Measurements from ENCODE around the gene SUGCT.

DNA sequence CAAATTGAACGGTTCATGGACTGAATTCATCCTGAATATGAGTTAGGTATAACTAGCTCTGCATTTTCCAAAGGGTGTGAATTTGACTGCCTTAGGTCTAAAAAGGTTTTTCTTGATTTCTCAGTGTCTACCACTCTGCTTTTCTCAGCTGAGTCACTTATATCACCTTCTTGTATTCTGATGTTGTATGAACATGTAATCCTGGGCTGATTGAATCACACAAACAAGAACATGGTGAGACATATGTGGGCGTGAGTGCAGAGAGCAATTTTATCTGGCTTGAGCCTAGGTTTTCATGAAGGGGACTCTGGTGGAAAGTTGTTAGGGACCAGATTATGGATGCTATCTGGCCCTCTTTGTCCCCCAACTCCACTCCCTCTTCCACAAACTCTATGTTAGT lies 239.8 kb downstream of the SUGCT start:
- no peak for TF ChIP-seq POLR2A (IDR thresholded peaks at IDR 0.05; ENCODE audit: low read depth, low read length)
- no peak for TF ChIP-seq TAF1 (IDR thresholded peaks at IDR 0.05; ENCODE audit: low read depth, low read length)
- no peak for TF ChIP-seq SPI1 (IDR thresholded peaks at IDR 0.05; ENCODE audit: low read depth, low read length)
